MM.1S (cell line): ENCODE measurements around the gene DMXL2.

Experiments used
- EZH2 ChIP-seq: fragments of 300-600 bp; sonication (generic); optimal IDR thresholded peaks from 2 replicates; pipeline ENCODE3; 2017; ENCODE audit warnings: low read depth, mild to moderate bottlenecking, antibody characterized with exemption, low read length, mixed read lengths
- EZH2phosphoT487 ChIP-seq: fragments of 300-600 bp; sonication (generic); IDR thresholded peaks from 2 replicates; pipeline ENCODE4 v1.6.1; 2018; ENCODE audit warnings: antibody characterized with exemption, low read length
- TF ChIP-seq, protein P1 (sequence below): fragments of 300-600 bp; sonication (generic); IDR thresholded peaks from 2 replicates; pipeline ENCODE4 v1.5.1; 2016; ENCODE audit warnings: antibody characterized with exemption, low read length, mixed read lengths

DNA sequence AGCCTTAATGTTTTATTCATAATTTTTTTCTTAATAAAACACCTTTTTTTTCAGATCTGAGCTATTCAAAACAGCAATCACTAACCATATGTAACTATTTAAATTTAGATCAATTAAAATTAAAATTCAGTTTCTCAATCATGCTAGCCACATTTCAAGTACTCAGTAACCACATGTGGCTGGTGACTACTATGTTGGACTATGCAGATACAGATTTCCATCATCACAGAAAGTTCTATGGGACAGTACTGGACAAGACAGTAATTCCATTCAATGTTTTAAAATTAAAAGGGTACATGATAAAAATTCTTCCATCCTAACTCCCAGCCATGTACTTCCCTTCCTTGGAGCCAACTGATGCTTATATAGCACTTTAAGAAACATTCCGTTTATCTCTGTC, 161.8 kb downstream of the DMXL2 start:
- TF ChIP-seq, protein P1, sequence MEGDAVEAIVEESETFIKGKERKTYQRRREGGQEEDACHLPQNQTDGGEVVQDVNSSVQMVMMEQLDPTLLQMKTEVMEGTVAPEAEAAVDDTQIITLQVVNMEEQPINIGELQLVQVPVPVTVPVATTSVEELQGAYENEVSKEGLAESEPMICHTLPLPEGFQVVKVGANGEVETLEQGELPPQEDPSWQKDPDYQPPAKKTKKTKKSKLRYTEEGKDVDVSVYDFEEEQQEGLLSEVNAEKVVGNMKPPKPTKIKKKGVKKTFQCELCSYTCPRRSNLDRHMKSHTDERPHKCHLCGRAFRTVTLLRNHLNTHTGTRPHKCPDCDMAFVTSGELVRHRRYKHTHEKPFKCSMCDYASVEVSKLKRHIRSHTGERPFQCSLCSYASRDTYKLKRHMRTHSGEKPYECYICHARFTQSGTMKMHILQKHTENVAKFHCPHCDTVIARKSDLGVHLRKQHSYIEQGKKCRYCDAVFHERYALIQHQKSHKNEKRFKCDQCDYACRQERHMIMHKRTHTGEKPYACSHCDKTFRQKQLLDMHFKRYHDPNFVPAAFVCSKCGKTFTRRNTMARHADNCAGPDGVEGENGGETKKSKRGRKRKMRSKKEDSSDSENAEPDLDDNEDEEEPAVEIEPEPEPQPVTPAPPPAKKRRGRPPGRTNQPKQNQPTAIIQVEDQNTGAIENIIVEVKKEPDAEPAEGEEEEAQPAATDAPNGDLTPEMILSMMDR, result no peak
- TF ChIP-seq EZH2phosphoT487, result no peak
- no peak for TF ChIP-seq EZH2
